Measurements from ENCODE around the gene AGAP1.
A peak's percentile ranks its signal among the peaks of the same experiment; 100 is the strongest.

Gene AGAP1

GRCh38 chr2:235564884-235565530 is 71.2 kb downstream of the AGAP1 start:
- Mint-ChIP-seq H3K9me3 (no peaks in the 10 kb centered on the region), H3K27ac (no peak overlapping the region), H3K27me3 (peaks cover 28% of the 10 kb centered on the region), H3K4me3 (no peak overlapping the region), H3K36me3 (ENCODE audit: low read depth) (no peaks in the 10 kb centered on the region), H3K4me1 (no peaks in the 10 kb centered on the region)
- DNase-seq (no peak), ATAC-seq (no peak)

- Mint-ChIP-seq H3K27ac (no peak overlapping the region), H3K9me3 (no peaks in the 10 kb centered on the region)
These were observed 72.6 kb downstream of the AGAP1 start for GRCh38 chr2:235566415-235566814.

GRCh38 chr2:235566931-235567495 is 73.2 kb downstream of the AGAP1 start:
- no peaks in the 10 kb centered on the region for H3K4me1 Mint-ChIP-seq
- ATAC-seq (no peak), DNase-seq (no peak)
- H3K4me3 Mint-ChIP-seq: no peak overlapping the region
- H3K9me3 Mint-ChIP-seq: no peaks in the 10 kb centered on the region
- peaks cover 23% of the 10 kb centered on the region for H3K27me3 Mint-ChIP-seq
- no peaks in the 10 kb centered on the region for H3K36me3 Mint-ChIP-seq (ENCODE audit: low read depth)
- no peak overlapping the region for H3K27ac Mint-ChIP-seq

More at GRCh38 chr2:235566415-235566814, 72.6 kb downstream of the AGAP1 start:
- Mint-ChIP-seq H3K36me3 (ENCODE audit: low read depth) (no peaks in the 10 kb centered on the region), H3K27me3 (peaks cover 23% of the 10 kb centered on the region), H3K4me1 (no peaks in the 10 kb centered on the region), H3K4me3 (no peak overlapping the region)
- ATAC-seq (no peak), DNase-seq (no peak)

- H3K4me1 Mint-ChIP-seq: no peaks in the 10 kb centered on the region
- H3K36me3 Mint-ChIP-seq (ENCODE audit: low read depth): no peaks in the 10 kb centered on the region
- ATAC-seq: no peak
- peak; percentile 4 for DNase-seq
- H3K27me3 Mint-ChIP-seq: peaks cover 27% of the 10 kb centered on the region
- H3K9me3 Mint-ChIP-seq: no peaks in the 10 kb centered on the region
- no peak overlapping the region for H3K4me3 Mint-ChIP-seq
- H3K27ac Mint-ChIP-seq: no peak overlapping the region
These were observed 74.0 kb downstream of the AGAP1 start for GRCh38 chr2:235567842-235568241.

- Mint-ChIP-seq H3K4me1 (no peaks in the 10 kb centered on the region), H3K4me3 (no peak overlapping the region), H3K36me3 (ENCODE audit: low read depth) (no peaks in the 10 kb centered on the region)
These were observed 74.6 kb downstream of the AGAP1 start for GRCh38 chr2:235568431-235568830.

GRCh38 chr2:235569837-235570236 is 76.0 kb downstream of the AGAP1 start:
- Mint-ChIP-seq H3K36me3 (ENCODE audit: low read depth) (no peaks in the 10 kb centered on the region), H3K9me3 (no peaks in the 10 kb centered on the region), H3K4me3 (no peak overlapping the region), H3K27ac (no peak overlapping the region), H3K27me3 (peaks cover 18% of the 10 kb centered on the region), H3K4me1 (no peaks in the 10 kb centered on the region)
- DNase-seq (no peak), ATAC-seq (no peak)

More at GRCh38 chr2:235568431-235568830, 74.6 kb downstream of the AGAP1 start:
- ATAC-seq (no peak), DNase-seq (no peak)
- Mint-ChIP-seq H3K27me3 (peaks cover 23% of the 10 kb centered on the region), H3K27ac (no peak overlapping the region), H3K9me3 (no peaks in the 10 kb centered on the region)

- DNase-seq (no peak), ATAC-seq (no peak)
- no peaks in the 10 kb centered on the region for H3K4me1 Mint-ChIP-seq
- H3K27me3 Mint-ChIP-seq: peaks cover 18% of the 10 kb centered on the region
- no peaks in the 10 kb centered on the region for H3K36me3 Mint-ChIP-seq (ENCODE audit: low read depth)
- no peak overlapping the region for H3K4me3 Mint-ChIP-seq
- H3K27ac Mint-ChIP-seq: no peak overlapping the region
- no peaks in the 10 kb centered on the region for H3K9me3 Mint-ChIP-seq
These were observed 76.4 kb downstream of the AGAP1 start for GRCh38 chr2:235570256-235570655.

- no peaks in the 10 kb centered on the region for H3K36me3 Mint-ChIP-seq (ENCODE audit: low read depth)
These were observed 77.3 kb downstream of the AGAP1 start for GRCh38 chr2:235570966-235571692.

GRCh38 chr2:235572592-235572991 is 78.7 kb downstream of the AGAP1 start:
- Mint-ChIP-seq H3K9me3 (no peaks in the 10 kb centered on the region), H3K27ac (no peak overlapping the region), H3K4me3 (no peak overlapping the region), H3K27me3 (peaks cover 7% of the 10 kb centered on the region), H3K36me3 (ENCODE audit: low read depth) (no peaks in the 10 kb centered on the region), H3K4me1 (no peaks in the 10 kb centered on the region)
- no peak for DNase-seq
- ATAC-seq: no peak

More at GRCh38 chr2:235570966-235571692, 77.3 kb downstream of the AGAP1 start:
- no peak for DNase-seq
- no peaks in the 10 kb centered on the region for H3K4me1 Mint-ChIP-seq
- no peak for ATAC-seq
- no peak overlapping the region for H3K27ac Mint-ChIP-seq
- no peak overlapping the region for H3K4me3 Mint-ChIP-seq
- peaks cover 18% of the 10 kb centered on the region for H3K27me3 Mint-ChIP-seq
- no peaks in the 10 kb centered on the region for H3K9me3 Mint-ChIP-seq

- Mint-ChIP-seq H3K9me3 (no peaks in the 10 kb centered on the region), H3K27me3 (peaks cover 4% of the 10 kb centered on the region), H3K36me3 (ENCODE audit: low read depth) (no peaks in the 10 kb centered on the region), H3K4me3 (no peak overlapping the region), H3K4me1 (no peaks in the 10 kb centered on the region), H3K27ac (no peak overlapping the region)
- DNase-seq (no peak), ATAC-seq (no peak)
These were observed 79.7 kb downstream of the AGAP1 start for GRCh38 chr2:235573331-235574221.

GRCh38 chr2:235575431-235575830 is 81.6 kb downstream of the AGAP1 start:
- no peaks in the 10 kb centered on the region for H3K4me1 Mint-ChIP-seq
- ATAC-seq (no peak), DNase-seq (no peak)
- no peaks in the 10 kb centered on the region for H3K36me3 Mint-ChIP-seq (ENCODE audit: low read depth)
- H3K27me3 Mint-ChIP-seq: peaks cover 4% of the 10 kb centered on the region
- no peak overlapping the region for H3K27ac Mint-ChIP-seq
- H3K9me3 Mint-ChIP-seq: no peaks in the 10 kb centered on the region
- no peak overlapping the region for H3K4me3 Mint-ChIP-seq

- Mint-ChIP-seq H3K9me3 (no peaks in the 10 kb centered on the region), H3K36me3 (ENCODE audit: low read depth) (no peaks in the 10 kb centered on the region), H3K4me1 (no peaks in the 10 kb centered on the region), H3K4me3 (no peak overlapping the region), H3K27ac (no peak overlapping the region), H3K27me3 (peaks cover 4% of the 10 kb centered on the region)
- ATAC-seq: no peak
- no peak for DNase-seq
These were observed 82.1 kb downstream of the AGAP1 start for GRCh38 chr2:235575904-235576303.

- ATAC-seq (no peak), DNase-seq (no peak)
- H3K27me3 Mint-ChIP-seq: peaks cover 4% of the 10 kb centered on the region
- H3K4me3 Mint-ChIP-seq: no peak overlapping the region
- H3K4me1 Mint-ChIP-seq: no peaks in the 10 kb centered on the region
- H3K27ac Mint-ChIP-seq: no peak overlapping the region
- H3K36me3 Mint-ChIP-seq (ENCODE audit: low read depth): no peaks in the 10 kb centered on the region
- H3K9me3 Mint-ChIP-seq: no peaks in the 10 kb centered on the region
These were observed 82.6 kb downstream of the AGAP1 start for GRCh38 chr2:235576337-235576910.
